Stimulated activated CD4-positive, alpha-beta T cell treated with anti-CD3 and anti-CD28 coated beads, Interleukin-15, amount 100 ng/mL, for 48 hours (primary cell): Measurements from ENCODE around the gene AKNA.
"Not testable (repeated sequence)": the region's sequence is repeated elsewhere in the genome, so short reads cannot be mapped to it uniquely, and the experiment has no call there.

Experiments
- DNase-seq, 2 donors: peaks; one replicate each; pipeline ENCODE4 v3.0.0-alpha.2; 2020; ENCODE audit warnings: low read depth in 2 of 2

AKNA gene

DNA sequence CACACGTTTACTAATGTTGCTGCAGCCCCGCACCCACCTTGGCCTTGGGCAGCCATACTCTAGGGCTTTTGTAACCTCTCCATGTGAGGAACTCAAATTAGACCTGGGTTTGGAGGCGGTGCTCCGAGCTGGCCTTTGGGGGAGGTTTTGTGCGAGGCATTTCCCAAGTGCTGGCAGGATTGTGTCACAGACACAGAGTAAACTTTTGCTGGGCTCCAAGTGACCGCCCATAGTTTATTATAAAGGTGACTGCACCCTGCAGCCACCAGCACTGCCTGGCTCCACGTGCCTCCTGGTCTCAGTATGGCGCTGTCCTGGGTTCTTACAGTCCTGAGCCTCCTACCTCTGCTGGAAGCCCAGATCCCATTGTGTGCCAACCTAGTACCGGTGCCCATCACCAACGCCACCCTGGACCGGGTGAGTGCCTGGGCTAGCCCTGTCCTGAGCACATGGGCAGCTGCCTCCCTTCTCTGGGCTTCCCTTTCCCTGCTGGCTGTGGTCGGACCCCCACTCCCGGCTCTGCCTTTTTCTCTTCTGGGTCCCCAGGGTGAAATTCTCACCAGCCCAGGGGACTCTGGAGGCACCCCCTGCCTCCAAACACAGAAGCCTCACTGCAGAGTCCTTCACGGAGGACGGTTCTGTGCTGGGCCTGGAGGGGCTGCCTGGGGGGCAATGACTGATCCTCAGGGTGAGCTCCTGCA, 64.8 kb downstream of the AKNA start, which contains the start of gene ORM1:
TSS of gene ORM1 (plus strand) at position 268 of the 701 bp plus-strand sequence. CDS start at position 304, 36 bp downstream.
- DNase-seq = not testable (repeated sequence)

DNA sequence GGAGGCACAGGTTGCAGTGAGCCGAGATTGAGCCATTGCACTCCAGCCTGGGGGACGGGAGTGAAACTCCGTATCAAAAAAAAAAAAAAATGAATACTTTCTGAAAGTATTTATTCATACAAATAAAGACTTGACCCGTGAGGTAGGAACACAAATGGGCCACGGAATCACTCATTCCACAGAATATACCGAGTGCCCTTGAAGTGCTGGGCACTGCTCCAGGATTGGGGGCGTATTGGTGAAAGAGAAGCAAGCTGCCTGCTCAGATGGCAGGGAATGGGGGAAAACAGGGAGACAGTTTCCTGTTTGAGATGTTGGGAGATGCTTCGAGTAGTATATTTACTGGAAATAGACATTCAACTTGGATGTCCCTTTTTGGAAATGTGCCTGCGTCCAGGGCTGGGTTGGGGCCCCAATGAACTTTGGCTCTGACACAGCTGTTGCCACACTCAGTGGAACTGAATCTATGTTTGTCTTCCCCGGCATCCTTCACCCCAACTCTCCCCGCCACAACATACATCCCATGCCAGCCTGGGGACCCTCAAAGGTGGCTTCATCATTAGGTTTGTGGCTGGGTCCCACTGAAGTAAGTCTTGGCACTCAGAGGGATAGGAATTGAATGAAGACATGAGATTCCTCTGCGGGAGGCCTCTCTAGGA, 65.5 kb downstream of the AKNA start:
- DNase-seq = not testable (repeated sequence)

DNA sequence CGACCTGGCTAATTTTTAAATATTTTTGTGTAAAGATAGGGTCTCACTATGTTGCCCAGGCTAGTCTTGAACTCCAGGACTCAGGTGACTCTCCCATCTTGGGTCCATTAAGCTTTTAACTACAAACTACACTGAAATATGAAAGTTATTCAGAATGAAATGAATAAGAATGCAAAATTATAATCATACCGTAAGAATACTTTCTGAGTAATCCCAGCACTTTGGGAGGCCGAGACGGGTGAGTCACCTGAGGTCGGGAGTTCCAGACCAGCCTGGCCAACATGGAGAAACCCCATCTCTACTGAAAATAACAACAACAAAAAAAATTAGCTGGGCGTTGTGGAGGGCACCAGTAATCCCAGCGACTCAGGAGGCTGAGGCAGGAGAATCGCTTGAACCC, 66.0 kb downstream of the AKNA start:
- DNase-seq = peak; percentile 16 to 35

DNA sequence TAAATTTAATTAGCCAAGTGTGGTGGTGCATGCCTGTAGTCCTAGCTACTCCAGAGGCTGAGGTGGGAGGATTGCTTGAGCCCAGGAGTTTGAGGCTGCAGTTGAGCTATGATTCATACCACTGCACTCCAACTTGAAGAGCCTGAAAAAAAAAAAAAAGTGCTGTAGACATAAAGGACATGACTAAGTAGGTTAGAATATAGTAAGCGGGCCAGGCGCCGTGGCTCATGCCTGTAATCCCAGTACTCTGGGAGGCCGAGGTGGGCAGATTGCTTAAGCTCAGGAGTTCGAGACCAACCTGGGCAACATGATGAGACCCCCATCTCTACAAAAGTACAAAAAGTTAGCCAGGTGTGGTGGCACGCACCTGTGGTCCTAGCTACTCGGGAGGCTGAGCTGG, 67.1 kb downstream of the AKNA start:
- DNase-seq = not testable (repeated sequence)

DNA sequence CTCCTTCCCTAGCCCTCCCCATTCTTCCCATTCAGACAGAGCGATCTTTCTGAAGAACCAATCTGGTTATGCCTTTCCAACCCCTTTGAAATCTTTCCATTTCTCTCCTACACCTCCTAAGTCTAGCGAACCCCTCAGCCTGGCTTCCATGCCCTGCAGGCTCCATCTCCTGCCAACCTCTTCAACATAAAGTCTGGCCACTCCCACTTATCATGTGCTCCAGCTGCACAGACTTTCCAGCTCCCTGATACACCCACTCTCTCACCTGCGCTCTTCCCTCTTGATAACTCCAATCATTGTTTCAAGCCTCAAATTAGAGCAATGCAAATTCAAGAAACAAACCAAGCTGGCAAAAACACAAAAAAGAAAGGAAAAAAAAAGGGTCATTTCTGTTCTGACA, 68.6 kb downstream of the AKNA start:
- DNase-seq = no peak

DNA sequence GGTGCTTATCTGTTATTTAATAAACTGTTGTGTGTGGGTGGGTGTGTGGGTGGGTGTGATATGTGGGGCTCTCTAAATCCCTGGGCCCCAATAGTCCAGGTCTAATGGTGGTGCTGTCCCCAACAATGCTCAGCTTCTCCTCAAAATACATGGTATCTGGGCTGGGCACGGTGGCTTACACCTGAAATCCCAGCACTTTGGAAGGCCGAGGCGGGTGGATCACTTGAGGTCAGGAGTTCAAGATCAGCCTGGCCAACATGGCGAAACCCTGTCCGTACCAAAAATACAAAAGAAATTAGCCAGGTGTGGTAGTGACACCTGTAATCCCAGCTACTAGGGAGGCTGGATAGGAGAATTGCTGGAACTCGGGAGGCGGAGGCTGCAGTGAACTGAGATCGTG, 69.4 kb downstream of the AKNA start:
- no peak for DNase-seq

DNA sequence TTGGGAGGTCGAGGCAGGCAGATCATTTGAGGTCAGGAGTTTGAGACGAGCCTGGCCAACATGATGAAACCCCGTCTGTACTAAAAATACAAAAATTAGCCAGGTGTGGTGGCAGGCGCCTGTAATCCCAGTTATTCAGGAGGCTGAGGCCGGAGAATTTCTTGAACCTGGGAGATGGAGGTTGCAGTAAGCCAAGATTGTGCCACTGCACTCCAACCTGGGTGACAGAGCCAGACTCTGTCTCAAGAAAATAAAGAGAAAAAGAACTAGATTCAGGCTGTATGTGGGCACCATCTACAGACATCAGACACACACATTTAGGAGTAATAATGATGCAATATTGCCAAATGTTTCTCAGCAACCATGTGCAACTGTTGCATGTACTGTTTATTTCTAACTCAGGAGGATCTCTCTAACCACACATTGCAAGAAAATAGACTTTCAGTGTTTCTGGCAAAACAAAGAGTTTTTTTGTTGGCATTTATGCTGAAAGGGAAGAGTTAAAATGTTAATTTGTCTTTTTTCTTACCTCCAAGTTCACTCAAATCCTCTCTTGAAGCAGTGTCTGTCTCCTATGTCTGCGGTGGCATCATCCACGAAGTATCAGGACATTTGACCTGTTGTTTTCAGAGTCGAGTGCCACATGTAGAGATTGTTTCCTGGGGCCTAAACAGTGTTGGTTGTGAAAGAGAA, 70.0 kb downstream of the AKNA start:
- no peak for DNase-seq

DNA sequence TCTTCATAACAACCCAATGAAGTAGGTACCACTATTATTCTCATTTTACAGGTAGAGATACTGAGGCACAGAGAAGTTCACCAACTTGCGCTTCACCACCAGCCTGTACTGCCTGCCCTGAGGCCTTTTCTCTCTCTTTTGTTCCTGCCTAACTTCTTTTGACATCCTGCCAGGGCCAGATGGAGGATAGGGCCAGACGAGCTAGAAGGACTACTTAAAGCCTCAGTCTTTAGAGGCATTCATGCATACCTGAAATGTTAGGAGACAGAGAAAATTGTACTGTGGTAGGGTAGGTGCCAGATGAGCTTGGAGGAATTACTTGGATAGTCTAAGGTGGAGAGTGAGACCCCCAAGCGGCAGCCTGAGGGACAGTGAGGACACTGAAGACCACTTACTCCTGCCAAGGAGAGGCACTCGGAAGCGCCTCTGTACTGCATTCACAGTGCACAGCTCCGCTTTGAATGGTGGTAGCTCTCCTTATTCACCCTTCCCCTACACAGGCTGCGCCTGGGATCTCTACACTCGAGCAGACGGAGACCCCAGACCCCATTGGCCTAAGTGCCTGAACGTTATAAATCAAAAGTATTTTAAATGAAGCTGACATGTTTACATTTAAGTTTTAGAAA, 71.1 kb downstream of the AKNA start:
- no peak for DNase-seq

DNA sequence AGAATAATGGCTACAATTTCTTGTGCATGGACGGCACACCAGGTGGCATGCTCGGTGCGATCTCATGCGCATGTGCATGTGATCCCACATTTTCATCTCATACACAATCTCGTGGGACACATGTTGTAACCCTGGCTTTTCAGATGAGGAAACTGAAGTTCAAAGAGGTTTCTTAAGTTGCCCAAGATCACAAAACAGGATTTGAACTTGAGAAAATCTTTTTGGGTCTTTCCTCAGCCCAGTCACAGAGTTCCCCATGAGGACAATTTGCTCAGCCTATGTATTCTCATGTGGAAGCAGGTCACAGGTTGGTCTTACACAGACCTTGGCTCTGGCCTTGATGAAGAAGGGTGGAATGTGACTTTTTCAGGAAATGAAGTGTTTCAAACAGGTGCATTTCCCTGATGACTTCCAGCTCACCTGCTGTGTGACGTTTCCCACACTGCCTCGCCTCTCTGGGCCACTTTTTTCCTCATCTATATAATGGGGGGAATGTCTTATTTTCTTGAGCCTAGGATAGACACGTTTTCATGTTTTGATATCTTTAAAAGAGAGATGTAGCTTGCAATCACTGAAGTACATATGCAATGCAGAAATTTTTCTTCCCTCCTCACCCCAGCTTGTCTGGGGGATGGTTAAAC, 71.9 kb downstream of the AKNA start:
- no peak for DNase-seq

DNA sequence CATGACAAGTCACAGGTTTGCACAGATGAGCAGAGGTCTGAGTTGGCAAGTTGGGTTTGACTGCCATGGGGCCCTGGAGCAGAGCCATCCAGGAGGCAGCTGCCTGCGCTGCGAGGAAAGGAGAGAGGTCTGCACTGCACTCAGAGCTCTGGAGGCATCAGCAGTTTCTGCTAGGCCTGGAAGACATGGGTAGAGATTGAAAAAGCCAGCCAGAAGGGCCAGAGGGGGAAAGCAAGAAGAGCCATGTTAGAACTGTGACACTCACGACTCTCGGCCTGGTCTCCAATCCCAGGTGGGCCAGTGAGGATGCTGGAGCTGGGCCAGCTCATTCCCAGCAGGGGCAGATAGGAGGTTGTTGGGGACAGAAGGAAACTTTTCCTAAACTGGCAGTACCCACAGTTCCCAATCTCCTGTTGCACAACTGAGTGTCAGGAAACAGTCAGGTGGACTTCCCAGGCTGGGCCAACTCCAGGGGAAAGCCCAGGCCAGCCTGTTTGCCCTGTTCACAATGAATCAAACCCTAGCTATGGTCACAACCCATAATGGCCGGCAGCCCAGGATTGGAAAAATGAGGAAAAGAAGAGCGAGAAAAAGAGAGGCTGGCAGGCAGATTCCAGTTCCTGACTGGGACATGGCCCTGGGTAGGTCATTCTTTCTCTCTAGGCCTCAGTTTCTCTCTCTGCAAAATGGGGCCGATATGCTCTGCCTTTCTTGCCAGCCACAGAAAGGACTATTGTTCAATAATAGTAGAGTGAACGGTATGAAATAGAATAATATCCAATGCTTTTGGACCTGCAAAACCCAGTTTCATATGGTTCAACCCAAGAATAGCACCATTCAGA, 72.7 kb downstream of the AKNA start:
- DNase-seq = no peak

DNA sequence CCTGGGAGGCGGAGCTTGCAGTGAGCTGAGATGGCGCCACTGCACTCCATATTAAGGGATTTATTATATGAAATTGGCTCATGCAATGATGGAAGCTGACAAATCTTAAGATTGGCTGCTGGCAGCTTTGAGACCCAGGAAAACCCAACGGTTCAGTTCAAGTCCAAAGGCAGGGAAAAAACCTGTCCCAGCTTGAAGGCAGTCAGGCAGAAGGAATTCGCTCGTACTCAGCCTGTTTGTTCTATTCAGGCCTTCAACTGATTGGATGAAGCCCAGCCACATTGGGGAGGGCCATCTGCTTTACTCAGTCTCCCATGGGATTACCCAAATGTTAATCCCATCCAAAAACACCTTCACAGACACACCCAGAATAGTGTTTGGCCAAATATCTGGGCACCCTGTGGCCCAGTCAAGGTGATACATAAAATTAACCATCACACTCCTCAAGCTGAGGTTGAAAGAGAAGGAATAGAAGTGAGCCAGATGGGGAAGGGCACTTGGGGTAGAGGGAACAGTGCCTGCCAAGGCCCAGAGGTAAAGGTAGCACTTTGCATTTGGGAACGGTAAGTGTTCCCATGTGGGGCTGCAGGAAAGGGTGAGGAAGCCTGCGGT, 73.4 kb downstream of the AKNA start:
- no peak for DNase-seq

DNA sequence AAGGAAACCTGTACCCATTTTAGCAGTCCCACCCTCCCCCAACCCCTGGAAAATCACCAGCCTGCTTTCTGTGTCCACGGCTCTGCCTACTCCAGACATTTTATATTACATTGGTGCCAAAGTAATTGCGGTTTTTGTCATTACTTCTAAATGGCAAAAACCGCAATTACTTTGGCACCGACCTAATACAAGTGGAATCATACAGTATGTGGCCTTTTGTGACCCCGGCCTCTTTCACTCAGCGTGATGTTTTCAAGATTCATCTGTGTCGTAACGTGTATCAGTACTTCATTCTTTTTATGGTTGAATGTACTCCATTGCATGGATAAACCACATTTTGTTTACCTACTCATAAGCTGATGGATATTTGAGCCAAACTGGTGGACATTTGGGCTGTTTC, 74.6 kb downstream of the AKNA start:
- no peak for DNase-seq

DNA sequence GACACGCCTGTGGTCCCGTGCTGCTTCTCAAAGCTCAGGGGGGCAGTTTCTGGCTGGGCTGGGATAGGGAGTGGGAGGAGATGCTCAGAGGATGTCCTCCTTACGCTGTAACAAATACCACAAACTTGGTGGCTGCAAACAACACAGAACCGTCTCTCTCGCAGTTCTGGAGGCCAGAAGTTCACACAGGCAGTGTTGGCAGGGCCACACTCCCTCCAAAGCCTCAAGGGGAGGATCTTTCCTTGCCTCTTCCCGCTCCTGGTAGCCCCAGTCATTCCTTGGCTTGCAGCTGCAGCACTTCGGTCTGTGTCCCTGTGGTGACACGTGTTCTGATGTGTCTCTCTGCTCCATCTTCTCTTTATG, 75.3 kb downstream of the AKNA start:
- DNase-seq = no peak

DNA sequence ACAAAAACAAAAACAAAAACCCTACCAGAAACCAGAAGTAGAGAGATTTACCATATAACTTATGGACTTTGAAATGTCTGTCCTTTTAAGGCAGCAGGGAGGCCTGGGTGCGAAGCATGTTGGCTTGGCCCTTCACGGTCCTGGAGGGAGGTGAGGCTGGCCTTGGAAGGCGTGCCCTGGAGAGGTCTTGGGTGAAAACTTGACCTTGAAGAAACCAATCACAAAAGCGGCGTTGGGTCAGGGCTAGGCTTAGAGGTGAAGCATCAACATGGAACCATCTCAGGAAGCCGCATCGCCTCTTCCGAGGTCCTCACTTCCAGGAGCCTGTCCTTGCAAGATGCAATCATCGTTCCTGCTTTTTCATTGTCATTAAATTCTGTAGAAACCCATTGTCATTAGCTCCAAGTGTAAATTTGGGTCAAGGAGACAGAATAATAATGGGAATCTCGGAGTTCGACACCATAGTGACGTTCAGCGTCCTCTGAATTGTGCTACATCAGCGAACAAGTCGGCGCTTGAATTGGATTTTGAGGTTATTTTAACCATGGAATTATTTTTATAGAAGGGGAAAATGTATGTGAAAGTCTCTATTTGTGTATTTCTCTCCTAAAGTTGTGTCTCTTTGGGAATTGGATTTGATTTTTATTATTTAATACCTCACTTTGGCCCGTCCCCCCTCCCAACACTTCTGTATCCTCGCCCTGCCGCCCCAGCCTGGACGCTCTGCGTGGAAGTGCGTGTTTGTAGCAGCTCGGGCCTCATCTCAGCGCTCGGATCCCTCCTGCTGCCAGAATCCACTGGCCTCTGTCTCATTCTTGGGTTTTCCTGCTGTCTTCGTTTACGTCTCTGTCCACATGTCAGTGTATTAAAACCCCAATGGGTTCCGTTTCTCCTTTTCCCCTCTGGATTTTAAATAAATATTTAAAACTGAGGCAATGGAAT, 75.9 kb downstream of the AKNA start:
- DNase-seq = no peak

DNA sequence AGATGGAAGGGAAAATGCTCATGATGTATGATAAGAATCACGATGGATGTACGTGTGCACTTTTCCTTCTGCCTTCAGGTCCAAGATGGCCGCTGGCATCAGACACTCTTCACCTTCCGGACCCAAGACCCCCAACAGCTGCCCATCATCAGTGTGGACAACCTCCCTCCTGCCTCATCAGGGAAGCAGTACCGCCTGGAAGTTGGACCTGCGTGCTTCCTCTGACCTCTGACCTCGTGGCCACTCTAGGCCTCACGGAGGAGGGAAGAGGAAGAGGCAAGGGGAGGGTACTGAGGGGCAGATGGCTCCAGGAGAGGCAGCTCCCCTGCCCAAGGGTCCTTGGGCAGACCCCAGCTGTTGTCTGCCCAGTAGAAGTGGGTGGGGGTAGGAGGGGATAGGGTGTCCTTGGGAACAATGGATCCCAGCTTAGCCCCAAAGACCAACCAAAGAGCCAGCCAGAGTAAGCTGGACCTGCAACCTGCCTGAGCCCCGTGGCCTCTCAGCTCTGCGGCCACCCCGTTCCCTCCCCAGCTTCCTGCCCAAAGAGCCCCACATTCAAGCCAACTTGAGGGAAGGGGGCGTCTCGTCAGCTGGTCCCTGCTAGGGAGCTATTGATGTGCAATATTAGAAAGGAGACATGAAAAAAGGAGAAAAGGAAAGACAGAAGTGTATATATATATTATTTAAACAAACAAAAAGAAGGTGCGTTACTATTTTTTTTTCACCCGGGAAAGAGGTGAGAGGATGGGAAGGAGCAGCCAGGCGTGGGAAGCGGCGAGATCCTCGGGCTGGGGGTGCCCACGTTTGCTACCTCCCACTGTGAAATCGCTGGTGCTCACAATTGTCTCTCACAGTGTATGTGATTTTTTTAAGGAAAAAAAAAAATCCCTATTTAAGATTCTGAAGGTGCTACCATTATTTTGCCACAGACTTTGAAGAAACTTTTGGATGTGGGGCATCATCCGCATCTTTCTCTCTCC, 77.0 kb downstream of the AKNA start:
- no peak for DNase-seq

DNA sequence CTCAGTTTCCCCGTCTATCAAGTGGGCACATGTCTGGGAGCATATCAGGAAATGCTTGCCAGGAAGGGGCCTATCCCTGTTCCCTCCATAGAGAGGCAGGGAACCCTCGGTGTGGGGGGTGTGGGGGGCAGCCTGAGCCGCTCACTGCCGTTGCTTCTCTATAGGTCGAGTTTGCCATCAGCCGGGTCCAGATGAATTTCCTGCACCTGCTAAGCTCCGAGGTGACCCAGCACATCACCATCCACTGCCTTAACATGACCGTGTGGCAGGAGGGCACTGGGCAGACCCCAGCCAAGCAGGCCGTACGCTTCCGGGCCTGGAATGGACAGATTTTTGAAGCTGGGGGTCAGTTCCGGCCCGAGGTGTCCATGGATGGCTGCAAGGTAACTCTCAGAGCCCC, 78.7 kb downstream of the AKNA start:
- DNase-seq = no peak

DNA sequence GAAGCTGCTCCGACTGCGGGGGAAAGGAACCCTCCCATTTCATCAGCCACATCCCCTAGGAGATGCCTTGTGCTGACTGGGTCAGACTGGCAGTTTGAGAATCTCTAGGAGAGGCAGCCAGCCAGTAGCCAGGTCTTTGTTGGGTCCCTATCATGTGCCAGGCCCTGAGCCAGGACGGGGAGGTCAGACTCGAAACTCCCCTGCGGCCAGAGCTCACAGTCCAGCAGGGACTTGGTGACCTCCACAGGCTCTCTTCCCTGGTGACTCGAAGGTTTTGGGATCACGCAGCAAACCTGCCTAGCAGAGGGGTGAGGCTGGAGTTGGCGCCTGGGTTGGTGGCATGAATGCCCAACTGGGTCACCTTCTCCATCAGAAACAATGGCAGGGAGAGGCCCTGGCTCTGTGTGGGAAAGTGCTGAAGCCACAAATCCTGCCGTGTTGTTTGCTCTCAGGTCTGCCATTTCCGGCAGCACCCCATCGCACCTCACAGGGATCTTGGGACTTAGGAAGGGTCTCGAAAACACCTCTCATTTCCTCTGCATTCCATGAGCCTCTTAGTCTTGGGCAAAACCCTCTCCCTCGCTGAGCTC, 79.3 kb downstream of the AKNA start:
- DNase-seq = no peak

DNA sequence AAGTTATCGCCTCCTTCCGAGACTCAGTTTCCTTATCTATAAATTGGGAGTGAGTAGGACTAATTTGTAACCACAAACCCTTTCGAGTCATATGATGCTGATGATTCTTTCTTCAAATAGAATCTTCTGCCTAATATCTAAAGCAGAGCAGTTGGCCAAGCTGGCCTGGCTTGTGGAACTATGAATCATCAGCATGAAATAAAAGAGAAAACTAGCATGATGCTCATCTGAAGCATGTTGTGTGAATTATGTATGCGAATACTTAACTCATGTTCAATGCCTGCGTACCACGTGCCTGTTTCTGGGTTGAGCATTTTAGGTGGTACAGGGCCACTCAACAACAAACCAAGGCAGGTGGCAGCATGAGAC, 79.9 kb downstream of the AKNA start:
- no peak for DNase-seq
